Thymus (tissue), 14 donors: ENCODE results near the gene SLC30A5. TPM values are rescaled to one million over a fixed set of nuclear protein-coding genes. Genes with fewer than 3 reads are reported as not detected.
"Not testable (repeated sequence)": the region's sequence is repeated elsewhere in the genome, so short reads cannot be mapped to it uniquely, and the experiment has no call there.

Experiments used
- DNase-seq, 9 donors: peaks; one replicate each; pipeline ENCODE4 v3.0.0-alpha.2; 2013; ENCODE audit warnings: low spot score in 9 of 9, low read depth in 6 of 9, missing footprints in 1 of 9
- H3K27ac ChIP-seq, 2 donors: one replicate each; pipeline ENCODE4 v1.5.1; 2013; ENCODE audit warnings: control low read depth in 1 of 2, low read depth in 1 of 2, low read length in 1 of 2, mild to moderate bottlenecking in 1 of 2, moderate library complexity in 1 of 2
- H3K27me3 ChIP-seq, 2 donors: one replicate each; pipeline ENCODE4 v1.5.1; 2013; ENCODE audit warnings: low read length in 1 of 2; ENCODE audit not compliant: control insufficient read depth in 2 of 2, insufficient read depth in 1 of 2
- H3K36me3 ChIP-seq, 2 donors: one replicate each; pipeline ENCODE4 v1.5.1; 2013; ENCODE audit warnings: low read length in 1 of 2, mild to moderate bottlenecking in 1 of 2, moderate library complexity in 1 of 2; ENCODE audit not compliant: control insufficient read depth in 2 of 2, insufficient read depth in 2 of 2
- H3K4me1 ChIP-seq, 2 donors: one replicate each; pipeline ENCODE4 v1.5.1; 2013; ENCODE audit warnings: low read length in 2 of 2; ENCODE audit not compliant: control insufficient read depth in 2 of 2, insufficient read depth in 2 of 2
- H3K4me3 ChIP-seq, 2 donors: one replicate each; pipeline ENCODE4 v1.5.1; 2013; ENCODE audit warnings: low read length in 2 of 2, control low read depth in 1 of 2, mild to moderate bottlenecking in 1 of 2
- H3K9me3 ChIP-seq, 2 donors: one replicate each; pipeline ENCODE4 v1.5.1; 2013; ENCODE audit warnings: low read length in 1 of 2, mild to moderate bottlenecking in 1 of 2; ENCODE audit not compliant: control insufficient read depth in 2 of 2, insufficient read depth in 1 of 2
- WGBS: extraction: QIAGEN DNeasy Blood & Tissue Kit; methylation state at CpG from one replicate; pipeline ENCODE4 v1.1.7; 2013; 5-methylcytosine and 5-hydroxymethylcytosine counted together
- long read RNA-seq, 10 donors: transcript quantifications; one replicate each; lab custom pipeline, GENCODE V29; 2026
- polyA plus RNA-seq: library from polyadenylated mRNA; stranded (reverse); fragments of 200-250 nt; gene quantifications from one replicate; pipeline ENCODE4 v1.2.3, GENCODE V29; 2013
- total RNA-seq: library from RNA; stranded (reverse); fragments of 120-200 nt; gene quantifications from one replicate; pipeline ENCODE4 v1.2.4, GENCODE V29; 2013
- donor health status: healthy.

SLC30A5 gene
- total RNA-seq (37.6 TPM), polyA plus RNA-seq (54.9 TPM)
- long read RNA-seq, donor 1, full-length matches to known transcripts = 2 of 2 reads
- long read RNA-seq, donor 1, partial matches to known transcripts = 0 of 2 reads
- long read RNA-seq, donor 1, other reads (novel, unspliced or antisense) = 0 of 2 reads
- long read RNA-seq, donor 2 = 0 reads
- long read RNA-seq, donor 3, full-length matches to known transcripts = 14 of 14 reads
- long read RNA-seq, donor 3, partial matches to known transcripts = 0 of 14 reads
- long read RNA-seq, donor 3, other reads (novel, unspliced or antisense) = 0 of 14 reads
- long read RNA-seq, donor 4, full-length matches to known transcripts = 2 of 10 reads
- long read RNA-seq, donor 4, partial matches to known transcripts = 8 of 10 reads
- long read RNA-seq, donor 4, other reads (novel, unspliced or antisense) = 0 of 10 reads
- long read RNA-seq, donor 5, full-length matches to known transcripts = 14 of 14 reads
- long read RNA-seq, donor 5, partial matches to known transcripts = 0 of 14 reads
- long read RNA-seq, donor 5, other reads (novel, unspliced or antisense) = 0 of 14 reads
- long read RNA-seq, donor 6, full-length matches to known transcripts = 6 of 6 reads
- long read RNA-seq, donor 6, partial matches to known transcripts = 0 of 6 reads
- long read RNA-seq, donor 6, other reads (novel, unspliced or antisense) = 0 of 6 reads
- long read RNA-seq, donor 7, full-length matches to known transcripts = 5 of 5 reads
- long read RNA-seq, donor 7, partial matches to known transcripts = 0 of 5 reads
- long read RNA-seq, donor 7, other reads (novel, unspliced or antisense) = 0 of 5 reads
- long read RNA-seq, donor 8, full-length matches to known transcripts = 7 of 7 reads
- long read RNA-seq, donor 8, partial matches to known transcripts = 0 of 7 reads
- long read RNA-seq, donor 8, other reads (novel, unspliced or antisense) = 0 of 7 reads
- long read RNA-seq, donor 9, full-length matches to known transcripts = 5 of 5 reads
- long read RNA-seq, donor 9, partial matches to known transcripts = 0 of 5 reads
- long read RNA-seq, donor 9, other reads (novel, unspliced or antisense) = 0 of 5 reads
- long read RNA-seq, donor 10, full-length matches to known transcripts = 8 of 8 reads
- long read RNA-seq, donor 10, partial matches to known transcripts = 0 of 8 reads
- long read RNA-seq, donor 10, other reads (novel, unspliced or antisense) = 0 of 8 reads

DNA sequence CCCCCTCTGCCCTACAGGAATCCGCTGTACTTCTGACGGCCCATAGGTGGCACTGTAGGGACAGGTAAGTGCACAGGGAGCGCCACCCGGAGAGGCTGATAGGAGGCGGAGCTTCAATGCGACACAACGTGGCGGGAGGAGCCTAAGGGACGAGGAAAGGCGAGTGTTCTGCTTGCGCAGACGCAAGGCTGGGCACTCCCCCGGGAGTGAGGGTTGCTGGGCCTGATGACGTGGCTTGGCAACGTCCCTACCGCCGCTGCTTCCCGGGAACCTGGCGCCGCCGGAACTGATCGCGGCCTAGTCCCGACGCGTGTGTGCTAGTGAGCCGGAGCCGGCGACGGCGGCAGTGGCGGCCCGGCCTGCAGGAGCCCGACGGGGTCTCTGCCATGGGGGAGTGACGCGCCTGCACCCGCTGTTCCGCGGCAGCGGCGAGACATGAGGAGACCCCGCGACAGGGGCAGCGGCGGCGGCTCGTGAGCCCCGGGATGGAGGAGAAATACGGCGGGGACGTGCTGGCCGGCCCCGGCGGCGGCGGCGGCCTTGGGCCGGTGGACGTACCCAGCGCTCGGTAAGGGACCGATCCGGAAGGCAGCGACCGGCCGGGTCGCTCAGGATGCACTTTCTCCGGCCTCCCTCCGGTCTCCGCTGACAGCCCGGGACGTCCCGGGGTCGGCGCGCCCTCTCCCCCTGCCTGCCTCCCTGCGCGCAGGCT lies at the start of gene SLC30A5:
Gene SLC30A5, plus strand, starts transcription at position 244 of the 712 bp plus-strand sequence. Its CDS starts 242 bp downstream, at position 486.
- Histone ChIP-seq H3K27ac (peak within 1 kb of the TSS; percentile 79 to 94), H3K4me3 (peak within 1 kb of the TSS; percentile 69 to 96), H3K27me3 (no peaks in the 10 kb centered on the region), H3K36me3 (peaks cover 0 to 18% of the 10 kb centered on the region in 2 donors), H3K9me3 (no peaks in the 10 kb centered on the region), H3K4me1 (peaks cover 6 to 8% of the 10 kb centered on the region in 2 donors)
- under 1% methylated on average over 79 of the region's 79 CpGs for WGBS
- peak; percentile 97 to 99 (median 98) for DNase-seq

DNA sequence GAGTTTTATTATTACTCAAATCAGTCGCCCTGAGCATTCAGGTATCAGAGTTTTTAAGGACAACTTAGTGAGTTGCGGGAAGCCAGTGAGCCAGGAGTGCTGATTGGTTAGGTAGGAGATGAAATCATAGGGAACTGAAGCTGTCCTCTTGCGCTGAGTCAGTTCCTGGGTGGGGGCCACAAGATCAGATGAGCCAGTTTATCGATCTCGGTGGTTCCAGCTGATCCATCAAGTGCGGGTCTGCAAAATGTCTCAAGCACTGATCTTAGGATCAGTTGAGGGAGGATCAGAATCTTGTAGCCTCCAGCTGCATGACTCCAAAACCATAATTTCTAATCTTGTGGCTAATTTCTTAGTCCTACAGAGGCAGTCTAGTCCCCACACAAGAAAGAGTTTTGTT lies 48.6 kb upstream of the SLC30A5 start:
- H3K27me3 ChIP-seq, H3K27ac ChIP-seq, H3K36me3 ChIP-seq, DNase-seq, H3K4me1 ChIP-seq, H3K4me3 ChIP-seq, H3K9me3 ChIP-seq: not testable (repeated sequence)
- WGBS = 99% methylated on average over 6 of the region's 6 CpGs

DNA sequence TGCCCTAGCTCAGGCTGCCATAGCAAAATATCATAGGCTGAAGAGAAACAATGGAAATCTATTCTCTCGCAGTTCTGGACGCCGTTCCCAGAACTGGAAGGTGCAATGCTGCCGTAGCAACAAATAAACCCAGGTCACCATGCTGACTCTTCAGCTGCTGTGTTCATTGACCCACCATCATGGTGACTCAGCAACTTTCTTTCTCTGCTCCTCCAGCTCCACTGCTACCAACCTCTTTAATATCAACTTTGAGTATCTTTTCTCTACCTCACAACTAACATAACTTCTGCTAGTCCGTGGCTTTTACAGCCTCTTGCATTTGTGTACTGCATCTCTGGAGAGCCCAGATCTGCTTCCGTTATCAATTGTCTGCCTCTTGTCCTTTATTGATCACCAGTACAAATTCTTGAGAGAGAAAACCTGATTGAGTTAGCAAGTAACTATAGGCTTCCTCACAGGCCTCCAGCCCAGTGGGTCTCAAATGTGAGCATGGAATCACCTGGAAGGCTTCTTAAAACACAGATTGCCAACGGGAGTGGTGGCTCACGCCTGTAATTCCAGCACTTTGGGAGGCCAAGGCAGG lies 47.3 kb upstream of the SLC30A5 start:
- no peaks in the 10 kb centered on the region for H3K27me3 ChIP-seq
- no peaks in the 10 kb centered on the region for H3K36me3 ChIP-seq
- DNase-seq = no peak
- WGBS = 97% methylated on average over 8 of the region's 8 CpGs
- peaks cover 0 to 4% of the 10 kb centered on the region in 2 donors for H3K4me1 ChIP-seq
- no peak overlapping the region for H3K27ac ChIP-seq
- no peak overlapping the region for H3K4me3 ChIP-seq
- H3K9me3 ChIP-seq = no peaks in the 10 kb centered on the region

DNA sequence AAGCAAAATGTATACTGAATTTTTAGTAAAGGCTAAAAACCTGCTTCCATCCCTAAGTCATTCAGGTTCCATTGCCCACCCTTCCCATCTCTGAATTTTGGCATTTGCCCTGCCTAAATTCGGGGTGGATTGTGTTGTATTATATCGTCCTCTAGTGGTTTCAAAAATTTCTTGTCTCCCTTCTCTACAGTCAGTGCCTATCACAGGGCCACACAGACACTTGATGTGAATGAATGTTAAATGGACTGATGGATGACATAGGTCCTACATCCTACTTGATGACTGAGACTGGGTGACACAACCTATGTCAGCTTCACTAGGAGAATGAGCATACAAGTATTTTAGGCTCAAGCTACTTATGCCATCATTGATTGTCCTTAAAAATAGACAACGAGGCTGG lies 45.6 kb upstream of the SLC30A5 start:
- peak in 1 of 9 donors; percentile 10 for DNase-seq

DNA sequence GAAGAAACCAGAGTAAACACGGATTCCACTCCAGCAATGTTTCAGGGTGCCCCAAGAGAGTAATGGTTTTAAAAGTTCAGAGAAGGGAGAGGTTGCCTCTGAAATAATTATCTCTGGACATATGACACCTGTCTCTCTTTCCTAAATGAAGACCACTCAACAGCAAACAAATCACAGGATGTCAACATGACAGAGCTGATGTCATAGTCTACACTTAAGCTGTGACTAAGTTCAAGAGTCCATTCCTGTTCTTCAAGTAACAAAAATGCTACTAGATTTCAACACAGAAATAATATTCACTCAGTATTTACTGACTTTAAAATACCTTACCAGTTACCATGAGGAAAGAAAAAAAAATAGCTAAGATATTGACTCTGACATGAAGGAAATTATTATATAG lies 44.7 kb upstream of the SLC30A5 start:
- no peaks in the 10 kb centered on the region for H3K4me1 ChIP-seq
- no peak overlapping the region for H3K4me3 ChIP-seq
- no peaks in the 10 kb centered on the region for H3K36me3 ChIP-seq
- H3K9me3 ChIP-seq = no peaks in the 10 kb centered on the region
- no peak for DNase-seq
- no peaks in the 10 kb centered on the region for H3K27me3 ChIP-seq
- no peak overlapping the region for H3K27ac ChIP-seq
- 96% methylated on average over 1 of the region's 1 CpG for WGBS

More for the DNA sequence above, 45.6 kb upstream of the SLC30A5 start:
- Histone ChIP-seq H3K36me3 (no peaks in the 10 kb centered on the region), H3K4me1 (peaks cover 0 to 1% of the 10 kb centered on the region in 2 donors), H3K27ac (no peak overlapping the region), H3K27me3 (no peaks in the 10 kb centered on the region), H3K9me3 (no peaks in the 10 kb centered on the region), H3K4me3 (no peak overlapping the region)
- WGBS = 41% methylated on average over 3 of the region's 3 CpGs

DNA sequence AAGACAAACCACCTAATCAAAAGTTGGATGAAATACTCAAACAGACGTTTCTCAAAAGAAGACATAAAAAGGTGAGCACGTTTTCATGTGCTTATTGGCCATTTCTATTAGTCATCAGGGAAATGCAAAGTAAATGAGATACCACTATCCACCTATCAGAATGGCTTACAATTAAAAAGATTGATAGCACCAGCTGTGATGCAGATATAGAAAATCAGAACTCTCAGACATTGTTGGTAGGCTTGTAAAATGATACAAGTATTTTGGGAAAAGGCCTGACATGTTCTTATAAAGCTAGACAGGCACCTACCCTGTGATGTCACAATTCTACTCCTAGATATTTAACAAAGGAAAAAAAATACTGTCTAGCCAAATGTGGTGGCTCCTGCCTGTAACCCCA lies 44.0 kb upstream of the SLC30A5 start:
- H3K27ac ChIP-seq = no peak overlapping the region
- no peak overlapping the region for H3K4me3 ChIP-seq
- no peaks in the 10 kb centered on the region for H3K27me3 ChIP-seq
- WGBS = 86% methylated on average over 2 of the region's 2 CpGs
- no peaks in the 10 kb centered on the region for H3K4me1 ChIP-seq
- DNase-seq = no peak
- H3K9me3 ChIP-seq = no peaks in the 10 kb centered on the region
- no peaks in the 10 kb centered on the region for H3K36me3 ChIP-seq

DNA sequence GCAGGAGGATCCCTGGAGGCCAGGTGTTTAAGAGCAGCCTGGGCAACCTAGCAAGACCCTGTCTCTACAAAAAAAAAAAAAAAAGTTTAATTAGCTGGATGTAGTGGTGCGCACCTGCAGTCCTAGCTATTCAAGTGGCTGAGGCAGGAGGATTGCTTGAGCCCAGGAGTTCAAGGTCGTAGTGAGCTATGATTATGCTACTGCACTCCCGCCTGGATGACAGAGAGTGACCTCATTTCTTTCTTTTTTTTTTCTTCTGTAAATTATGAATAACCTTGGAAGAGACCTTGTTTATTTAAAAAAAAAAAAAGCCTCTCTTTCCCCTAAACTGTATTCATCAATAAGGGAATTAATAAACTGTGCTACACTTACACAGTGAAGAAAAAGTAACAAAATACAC lies 43.6 kb upstream of the SLC30A5 start:
- H3K27me3 ChIP-seq = no peaks in the 10 kb centered on the region
- no peak overlapping the region for H3K27ac ChIP-seq
- H3K4me1 ChIP-seq = no peaks in the 10 kb centered on the region
- no peak overlapping the region for H3K4me3 ChIP-seq
- no peaks in the 10 kb centered on the region for H3K36me3 ChIP-seq
- 97% methylated on average over 3 of the region's 3 CpGs for WGBS
- no peaks in the 10 kb centered on the region for H3K9me3 ChIP-seq
- no peak for DNase-seq

DNA sequence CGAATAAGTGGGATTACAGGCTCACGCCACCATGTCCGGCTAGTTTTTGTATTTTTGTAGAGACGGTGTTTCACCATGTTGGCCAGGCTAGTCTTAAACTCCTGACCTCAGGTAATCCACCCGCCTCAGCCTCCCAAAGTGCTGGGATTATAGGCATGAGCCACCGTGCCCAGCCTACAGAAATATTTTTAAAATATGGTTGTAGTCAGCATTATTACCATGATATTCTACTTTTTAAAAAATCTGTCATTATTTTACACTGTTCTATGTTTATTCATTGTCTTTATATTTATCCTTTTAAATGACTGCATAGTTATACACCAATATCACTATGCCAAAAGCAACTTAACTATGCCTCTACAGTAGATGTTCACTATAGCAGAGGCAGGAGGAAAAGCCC lies 41.6 kb upstream of the SLC30A5 start:
- Histone ChIP-seq H3K9me3 (no peaks in the 10 kb centered on the region), H3K27ac (no peak overlapping the region), H3K27me3 (no peaks in the 10 kb centered on the region), H3K4me1 (no peaks in the 10 kb centered on the region), H3K4me3 (no peak overlapping the region), H3K36me3 (no peaks in the 10 kb centered on the region)
- DNase-seq = no peak
- 98% methylated on average over 6 of the region's 6 CpGs for WGBS
